H1 (cell line): ENCODE measurements around the gene MAST1. TPM values are rescaled to one million over a fixed set of nuclear protein-coding genes. Genes with fewer than 3 reads are reported as not detected.

Experiments
- CTCF ChIA-PET: fragments of 300-600 bp; sonication (Branson Sonifier 250); formaldehyde crosslinking; loops from one replicate; lab custom pipeline; 2021; ENCODE audit not compliant: partially characterized antibody; lab: Charles Lee
- POLR2A ChIA-PET: fragments of 300-600 bp; sonication (Branson Sonifier 250); formaldehyde crosslinking; loops from one replicate; lab custom pipeline; 2021; ENCODE audit warnings: inconsistent platforms; ENCODE audit not compliant: partially characterized antibody; lab: Charles Lee
- DNase-seq, 2 experiments: peaks; one replicate each; pipeline versions ENCODE4 v3.0.0 to v3.0.0-alpha.2; 2010 to 2022; ENCODE audit warnings: low spot score in 2 of 2, low read depth in 1 of 2, mixed read lengths in 1 of 2
- FAIRE-seq: peaks from 2 replicates; lab custom pipeline; 2011; peaks lifted over from hg19 to GRCh38; lab: Jason Lieb, UNC
- H2AFZ ChIP-seq: 2 replicates; pipeline ENCODE4 v1.8.1; 2012; ENCODE audit warnings: low read length, inconsistent platforms
- H2AK5ac ChIP-seq: 2 replicates; pipeline ENCODE4 v1.6.1; 2013; ENCODE audit warnings: low read depth, low read length
- H2BK120ac ChIP-seq: replicated peaks from 2 replicates; pipeline ENCODE3; 2013; ENCODE audit warnings: low read depth, low read length, inconsistent platforms
- H2BK12ac ChIP-seq: 2 replicates; pipeline ENCODE4 v1.6.1; 2013; ENCODE audit warnings: low read depth, low read length
- H2BK15ac ChIP-seq: 2 replicates; pipeline ENCODE4 v1.6.1; 2013; ENCODE audit warnings: low read length
- H2BK20ac ChIP-seq: 2 replicates; pipeline ENCODE4 v1.6.1; 2013; ENCODE audit warnings: low read length
- H2BK5ac ChIP-seq: 2 replicates; pipeline ENCODE4 v1.6.1; 2013; ENCODE audit warnings: low read depth, low read length
- H3K14ac ChIP-seq: 2 replicates; pipeline ENCODE4 v1.6.1; 2013; ENCODE audit warnings: inconsistent platforms; ENCODE audit not compliant: insufficient read length
- H3K18ac ChIP-seq: 2 replicates; pipeline ENCODE4 v1.6.1; 2013; ENCODE audit warnings: low read length; ENCODE audit errors: extremely low read depth
- H3K23ac ChIP-seq: 2 replicates; pipeline ENCODE4 v1.6.1; 2013; ENCODE audit warnings: inconsistent platforms; ENCODE audit not compliant: insufficient read length
- H3K23me2 ChIP-seq: 2 replicates; pipeline ENCODE4 v1.6.1; 2013; ENCODE audit warnings: low read depth, low read length
- H3K27ac ChIP-seq: 2 replicates; pipeline ENCODE4 v1.6.1; 2011; ENCODE audit warnings: low read depth, low read length, inconsistent platforms
- H3K27me3 ChIP-seq, 4 experiments: replicated peaks in 1 of 4; 1 replicate in 1 of 4; 2 replicates in 3 of 4; pipeline versions ENCODE4 v1.6.1 to v1.8.1; 2011 to 2013; ENCODE audit warnings: low read length in 3 of 4, mild to moderate bottlenecking in 3 of 4, inconsistent platforms in 2 of 4, mixed read lengths in 2 of 4, moderate library complexity in 1 of 4; ENCODE audit not compliant: control insufficient read depth in 3 of 4, insufficient read depth in 3 of 4; ENCODE audit errors: extremely low read depth in 1 of 4
- H3K36me3 ChIP-seq, 4 experiments: 2 replicates each; pipeline versions ENCODE4 v1.6.1 to v1.8.1; 2011 to 2013; ENCODE audit warnings: mild to moderate bottlenecking in 4 of 4, low read length in 3 of 4, moderate library complexity in 2 of 4, control low read depth in 1 of 4, inconsistent platforms in 1 of 4; ENCODE audit not compliant: insufficient read depth in 4 of 4, control insufficient read depth in 2 of 4
- H3K4ac ChIP-seq: replicated peaks from 2 replicates; pipeline ENCODE3; 2013; ENCODE audit warnings: low read length, low read depth, mixed read lengths, inconsistent platforms; ENCODE audit not compliant: insufficient read length
- H3K4me1 ChIP-seq, 4 experiments: replicated peaks in 1 of 4; 1 replicate in 1 of 4; 2 replicates in 3 of 4; pipeline versions ENCODE4 v1.6.1 to v1.8.1; 2011 to 2013; ENCODE audit warnings: low read length in 3 of 4, inconsistent platforms in 2 of 4, mixed read lengths in 1 of 4; ENCODE audit not compliant: insufficient read depth in 4 of 4, control insufficient read depth in 3 of 4
- H3K4me2 ChIP-seq, 2 experiments: 2 replicates each; pipeline versions ENCODE4 v1.6.1 to v1.8.1; 2011 to 2013; ENCODE audit warnings: low read depth in 2 of 2, low read length in 2 of 2, control low read depth in 1 of 2, inconsistent platforms in 1 of 2, mild to moderate bottlenecking in 1 of 2; ENCODE audit not compliant: insufficient read depth in 1 of 2
- H3K4me3 ChIP-seq, 4 experiments: fragments of 200-600, 300-600 bp in 1 of 4; sonication (generic), shearing (Covaris generic), sonication (Bioruptor Twin) in 1 of 4; 2 replicates each; pipeline versions ENCODE4 v1.5.1 to v1.8.1; 2011 to 2016; ENCODE audit warnings: low read length in 4 of 4, low read depth in 3 of 4, control low read depth in 2 of 4, inconsistent platforms in 2 of 4, mild to moderate bottlenecking in 2 of 4, mixed read lengths in 1 of 4, moderate library complexity in 1 of 4; ENCODE audit not compliant: insufficient read depth in 2 of 4; ENCODE audit errors: extremely low read depth in 1 of 4
- H3K56ac ChIP-seq: replicated peaks from 2 replicates; pipeline ENCODE3; 2013; ENCODE audit warnings: low read depth, mild to moderate bottlenecking, mixed read lengths, low read length, inconsistent platforms; ENCODE audit not compliant: insufficient read length
- H3K79me1 ChIP-seq: 2 replicates; pipeline ENCODE4 v1.6.1; 2013; ENCODE audit warnings: low read depth, low read length, control low read depth
- H3K79me2 ChIP-seq, 2 experiments: 2 replicates each; pipeline versions ENCODE4 v1.6.1 to v1.8.1; 2012 to 2013; ENCODE audit warnings: low read length in 2 of 2, mild to moderate bottlenecking in 2 of 2, inconsistent platforms in 1 of 2; ENCODE audit not compliant: insufficient read depth in 2 of 2, control insufficient read depth in 1 of 2
- H3K9ac ChIP-seq, 4 experiments: replicated peaks in 1 of 4; 1 replicate in 1 of 4; 2 replicates in 3 of 4; pipeline versions ENCODE4 v1.6.1 to v1.8.1; 2011 to 2013; ENCODE audit warnings: low read depth in 3 of 4, low read length in 3 of 4, control low read depth in 2 of 4, mild to moderate bottlenecking in 2 of 4, moderate library complexity in 2 of 4, inconsistent platforms in 1 of 4; ENCODE audit errors: extremely low read depth in 1 of 4
- H3K9me3 ChIP-seq, 2 experiments: 2 replicates each; pipeline versions ENCODE4 v1.6.1 to v1.8.1; 2012 to 2013; ENCODE audit warnings: mild to moderate bottlenecking in 2 of 2, moderate library complexity in 2 of 2, control low read depth in 1 of 2, inconsistent platforms in 1 of 2, low read depth in 1 of 2, low read length in 1 of 2, mixed read lengths in 1 of 2; ENCODE audit not compliant: insufficient read depth in 2 of 2
- H4K20me1 ChIP-seq, 2 experiments: replicated peaks in 1 of 2; 2 replicates each; pipeline versions ENCODE3 to v1.8.1; 2011 to 2013; ENCODE audit warnings: inconsistent platforms in 2 of 2, low read length in 2 of 2, mild to moderate bottlenecking in 1 of 2; ENCODE audit not compliant: insufficient read depth in 2 of 2, control insufficient read depth in 1 of 2
- H4K5ac ChIP-seq: 2 replicates; pipeline ENCODE4 v1.6.1; 2013; ENCODE audit warnings: low read length, low read depth, mixed read lengths, inconsistent platforms; ENCODE audit not compliant: insufficient read length
- H4K8ac ChIP-seq: 2 replicates; pipeline ENCODE4 v1.8.0; 2013; ENCODE audit warnings: mild to moderate bottlenecking, moderate library complexity, low read length, inconsistent platforms; ENCODE audit not compliant: insufficient read depth; ENCODE audit errors: extremely low read depth
- H4K91ac ChIP-seq: replicated peaks from 2 replicates; pipeline ENCODE3; 2013; ENCODE audit warnings: low read length, mixed read lengths, inconsistent platforms; ENCODE audit not compliant: insufficient read length
- GABPA ChIP-seq: IDR thresholded peaks from 2 replicates; pipeline ENCODE4 v1.6.1; 2011; ENCODE audit warnings: mild to moderate bottlenecking, low read length, moderate library complexity, borderline replicate concordance; ENCODE audit not compliant: insufficient read depth
- NANOG ChIP-seq: IDR thresholded peaks from 2 replicates; pipeline ENCODE4 v1.6.1; 2011; ENCODE audit warnings: low read length, low read depth, mild to moderate bottlenecking, inconsistent platforms; ENCODE audit not compliant: insufficient read depth, poor library complexity, severe bottlenecking
- SP2 ChIP-seq: IDR thresholded peaks from 2 replicates; pipeline ENCODE4 v1.6.1; 2012; ENCODE audit warnings: mild to moderate bottlenecking, low read length, inconsistent platforms
- YY1 ChIP-seq: IDR thresholded peaks from 2 replicates; pipeline ENCODE4 v1.6.1; 2011; ENCODE audit warnings: low read depth, mild to moderate bottlenecking, low read length
- whole genome bisulfite sequencing, 2 experiments: shearing (Covaris generic) in 1 of 2; methylation state at CpG; one replicate each; pipeline versions ENCODE4 v1.1.6 to v1.1.7; 2013 to 2015; ENCODE audit warnings: low lambda C conversion rate in 2 of 2, mixed read lengths in 2 of 2, inconsistent platforms in 1 of 2, low coverage in 1 of 2, missing lambda C conversion rate in 1 of 2; ENCODE audit not compliant: insufficient replicate concordance in 2 of 2, insufficient coverage in 1 of 2, insufficient read length in 1 of 2; ENCODE audit errors: extremely low coverage in 1 of 2, missing lambda C conversion rate in 1 of 2; 5-methylcytosine and 5-hydroxymethylcytosine counted together
- polyA plus RNA-seq, 7 experiments: library from polyadenylated mRNA; depleted of rRNA in 3 of 7; stranded (reverse) in 5 of 7; unstranded in 2 of 7; fragments of >200 nt in 5 of 7; fragments of 200-250 nt in 2 of 7; gene quantifications; 1 replicate in 5 of 7; 2 replicates in 1 of 7; 4 replicates in 1 of 7; pipeline versions ENCODE4 v1.2.1 to v1.2.3, GENCODE V29; 2011 to 2013; ENCODE audit warnings: missing spikeins in 2 of 7, mixed read lengths in 2 of 7
- total RNA-seq: library from RNA; stranded (reverse); fragmentation: NEBNext Ultra II Directional; extraction: Animal tissue kit (Norgen Biotek cat#: 25700); gene quantifications from 2 replicates; pipeline ENCODE4 v1.2.1, GENCODE V29; 2021

MAST1 gene
- total and polyA plus RNA-seq, 2 of the 8 experiments (the other 6 are each of a cell fraction or from before 2014, with no cell fraction given) = 15.6 to 28.3 TPM

GRCh38 chr19:12907166-12907565 lies 68.9 kb downstream of the MAST1 start:
- no peak overlapping the region for H3K14ac ChIP-seq
- no peaks in the 10 kb centered on the region; the same call in 1 of the 2 replicates for H3K79me1 ChIP-seq
- DNase-seq (no peak), FAIRE-seq (no peak)
- H4K20me1 ChIP-seq = no peaks in the 10 kb centered on the region
- WGBS, 2 experiments = 95% methylated on average over 9 of the region's 9 CpGs; no CpG with 5 or more reads in 1 of the 2 experiments
- peaks cover 0 to 1% (median under 1%) of the 10 kb centered on the region in 4 experiments; a peak in 2 of 7 replicates for H3K4me1 ChIP-seq
- H4K91ac ChIP-seq = no peak overlapping the region
- no peaks in the 10 kb centered on the region for H3K36me3 ChIP-seq
- H4K8ac ChIP-seq = no peak overlapping the region
- H2BK15ac ChIP-seq = no peak overlapping the region
- no peaks in the 10 kb centered on the region for H3K9me3 ChIP-seq
- H3K79me2 ChIP-seq = no peaks in the 10 kb centered on the region
- ChIA-PET POLR2A (interaction anchor here (0.7 to 15.0 kb wide), 11 partner anchors 9 to 62 kb away, joined by 3 to 180 read pairs (median 6); partner anchors contain the start of genes DNASE2, GCDH, RAD23A and SYCE2), CTCF (interaction anchor here (0.7 to 2.5 kb wide), 6 partner anchors 9 to 183 kb away, joined by 3 to 9 read pairs (median 3); no protein-coding TSS in a partner anchor)
- H2AK5ac ChIP-seq = no peak overlapping the region
- H3K23me2 ChIP-seq = no peaks in the 10 kb centered on the region
- H3K56ac ChIP-seq = no peak overlapping the region
- H3K27ac ChIP-seq = no peak overlapping the region
- no peaks in the 10 kb centered on the region for H3K27me3 ChIP-seq
- no peak overlapping the region for H2BK12ac ChIP-seq
- no peak overlapping the region for H3K4me3 ChIP-seq
- no peak overlapping the region for H2BK20ac ChIP-seq
- H2AFZ ChIP-seq = no peak overlapping the region
- H3K23ac ChIP-seq = no peak overlapping the region
- no peak overlapping the region for H3K9ac ChIP-seq
- H3K4ac ChIP-seq = no peak overlapping the region
- TF ChIP-seq GABPA = no peak
- no peak for TF ChIP-seq NANOG
- no peak for TF ChIP-seq YY1
- TF ChIP-seq SP2 = no peak
- no peak overlapping the region for H2BK120ac ChIP-seq
- H2BK5ac ChIP-seq = no peak overlapping the region
- no peak overlapping the region for H3K4me2 ChIP-seq
- H3K18ac ChIP-seq = no peak overlapping the region
- H4K5ac ChIP-seq = no peak overlapping the region
